LNCAP (cell line): ENCODE results near the gene C1QTNF5.

Experiments
- TF ChIP-seq, protein P1 (sequence below): fragments of 450-650 bp; IDR thresholded peaks from 2 replicates; pipeline ENCODE4 v1.5.1; 2017; ENCODE audit warnings: mild to moderate bottlenecking

C1QTNF5 gene

DNA sequence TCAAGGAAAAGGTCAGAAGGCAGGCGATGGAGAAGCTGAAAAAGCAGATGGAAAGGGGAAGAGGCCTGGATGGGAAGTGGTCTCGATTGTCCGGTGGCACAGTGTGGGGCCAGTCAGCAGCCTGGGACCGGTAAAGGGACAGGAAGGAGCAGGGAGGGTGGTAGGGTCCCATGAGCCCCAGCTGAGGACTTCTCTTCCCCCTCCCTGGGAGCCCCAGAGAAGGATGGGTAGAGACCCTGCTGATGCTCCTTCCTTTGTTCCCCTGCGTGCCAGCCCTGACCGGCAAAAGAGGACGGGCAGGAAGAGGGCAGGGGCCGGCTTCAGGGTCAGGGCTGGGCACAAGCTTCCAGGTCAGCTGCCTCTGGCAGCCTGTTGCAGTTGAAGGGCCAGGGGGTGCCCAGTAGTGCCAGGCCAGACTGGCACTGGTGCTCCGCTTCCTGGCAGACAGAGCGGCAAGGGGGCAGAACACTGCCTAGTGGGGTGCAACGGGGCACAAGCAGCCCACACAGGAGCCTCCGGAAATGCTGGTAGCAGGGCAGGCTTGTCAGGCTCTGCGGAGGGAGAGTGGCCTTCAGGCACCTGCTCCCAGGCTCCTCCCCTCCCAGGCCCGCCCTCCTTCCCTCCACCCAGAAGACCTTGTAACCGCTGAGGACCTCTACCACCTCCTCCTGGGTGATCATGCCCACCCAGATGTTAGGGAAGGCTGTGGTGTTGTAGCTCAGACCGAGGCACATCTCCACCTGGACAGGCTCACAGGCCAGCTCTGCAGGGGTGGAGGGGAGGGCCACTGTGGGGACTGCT is 739 bp upstream of the C1QTNF5 start:
- TF ChIP-seq, protein P1, sequence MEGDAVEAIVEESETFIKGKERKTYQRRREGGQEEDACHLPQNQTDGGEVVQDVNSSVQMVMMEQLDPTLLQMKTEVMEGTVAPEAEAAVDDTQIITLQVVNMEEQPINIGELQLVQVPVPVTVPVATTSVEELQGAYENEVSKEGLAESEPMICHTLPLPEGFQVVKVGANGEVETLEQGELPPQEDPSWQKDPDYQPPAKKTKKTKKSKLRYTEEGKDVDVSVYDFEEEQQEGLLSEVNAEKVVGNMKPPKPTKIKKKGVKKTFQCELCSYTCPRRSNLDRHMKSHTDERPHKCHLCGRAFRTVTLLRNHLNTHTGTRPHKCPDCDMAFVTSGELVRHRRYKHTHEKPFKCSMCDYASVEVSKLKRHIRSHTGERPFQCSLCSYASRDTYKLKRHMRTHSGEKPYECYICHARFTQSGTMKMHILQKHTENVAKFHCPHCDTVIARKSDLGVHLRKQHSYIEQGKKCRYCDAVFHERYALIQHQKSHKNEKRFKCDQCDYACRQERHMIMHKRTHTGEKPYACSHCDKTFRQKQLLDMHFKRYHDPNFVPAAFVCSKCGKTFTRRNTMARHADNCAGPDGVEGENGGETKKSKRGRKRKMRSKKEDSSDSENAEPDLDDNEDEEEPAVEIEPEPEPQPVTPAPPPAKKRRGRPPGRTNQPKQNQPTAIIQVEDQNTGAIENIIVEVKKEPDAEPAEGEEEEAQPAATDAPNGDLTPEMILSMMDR = no peak

DNA sequence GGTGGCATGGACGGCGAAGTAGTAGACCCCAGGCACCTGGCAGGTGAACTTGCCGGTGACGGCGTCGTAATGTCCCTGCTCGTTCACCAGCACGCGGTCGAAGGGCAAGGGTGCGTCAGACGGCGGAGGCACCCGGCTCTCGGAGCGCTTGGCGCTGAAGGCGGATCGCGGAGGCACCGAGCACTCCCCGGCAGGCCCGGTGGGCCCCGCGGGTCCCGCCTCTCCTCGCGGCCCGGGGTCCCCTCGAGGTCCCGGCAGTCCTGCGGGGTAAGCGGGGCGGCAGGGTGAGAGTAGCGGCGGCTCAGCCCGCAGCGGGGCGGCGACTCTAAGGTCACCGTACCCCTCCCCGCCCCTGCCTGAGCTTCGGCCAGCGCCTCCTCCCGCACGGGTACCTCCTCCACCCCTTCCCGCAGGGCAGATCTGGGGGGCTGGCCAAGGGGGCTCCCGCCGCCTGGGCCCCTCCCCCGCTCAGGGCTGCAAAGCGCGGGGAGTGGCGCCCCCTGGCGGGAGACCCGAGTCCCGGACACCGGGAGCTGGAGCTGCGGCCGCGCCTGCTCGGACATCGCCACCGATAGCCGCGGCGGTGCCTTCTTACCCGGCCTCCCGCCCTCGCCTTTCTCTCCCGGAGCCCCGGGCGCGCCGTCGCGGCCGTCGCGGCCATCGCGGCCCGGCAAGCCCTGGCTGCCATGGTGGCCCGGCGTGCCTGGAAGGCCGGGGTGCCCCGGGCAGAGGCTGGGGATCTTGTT is 921 bp downstream of the C1QTNF5 start:
- TF ChIP-seq, protein P1 = peak; percentile 92

DNA sequence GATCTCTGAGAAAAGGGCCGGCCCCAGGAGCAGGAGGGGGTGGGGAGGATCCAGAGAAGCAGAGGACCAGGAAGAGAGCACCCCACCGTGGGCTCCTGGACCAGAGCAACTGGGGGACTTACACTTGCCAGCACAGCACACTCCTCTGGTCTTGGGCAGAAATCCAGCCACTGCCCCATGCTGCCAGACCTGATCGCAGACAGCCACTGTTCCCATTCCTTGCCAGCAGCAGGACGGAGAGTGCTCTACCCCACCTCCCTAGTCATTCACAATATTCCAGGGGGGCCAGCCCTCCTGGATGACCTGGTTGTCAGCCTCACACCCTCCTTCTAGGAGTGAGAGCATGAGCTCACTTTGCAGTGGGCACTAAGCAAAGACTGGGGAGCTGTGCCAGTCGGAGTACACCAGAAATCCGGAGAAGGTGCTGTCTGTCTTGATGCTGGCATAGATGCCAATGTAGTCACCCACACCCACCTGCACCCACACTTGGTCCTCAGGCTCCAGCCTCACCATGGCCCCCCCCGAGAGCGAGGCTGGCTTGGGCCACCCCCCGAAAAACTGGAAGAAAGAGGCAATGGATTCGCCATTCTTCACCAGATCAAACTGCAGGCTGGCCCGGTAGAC is 1.6 kb downstream of the C1QTNF5 start:
- TF ChIP-seq, protein P1 = no peak

DNA sequence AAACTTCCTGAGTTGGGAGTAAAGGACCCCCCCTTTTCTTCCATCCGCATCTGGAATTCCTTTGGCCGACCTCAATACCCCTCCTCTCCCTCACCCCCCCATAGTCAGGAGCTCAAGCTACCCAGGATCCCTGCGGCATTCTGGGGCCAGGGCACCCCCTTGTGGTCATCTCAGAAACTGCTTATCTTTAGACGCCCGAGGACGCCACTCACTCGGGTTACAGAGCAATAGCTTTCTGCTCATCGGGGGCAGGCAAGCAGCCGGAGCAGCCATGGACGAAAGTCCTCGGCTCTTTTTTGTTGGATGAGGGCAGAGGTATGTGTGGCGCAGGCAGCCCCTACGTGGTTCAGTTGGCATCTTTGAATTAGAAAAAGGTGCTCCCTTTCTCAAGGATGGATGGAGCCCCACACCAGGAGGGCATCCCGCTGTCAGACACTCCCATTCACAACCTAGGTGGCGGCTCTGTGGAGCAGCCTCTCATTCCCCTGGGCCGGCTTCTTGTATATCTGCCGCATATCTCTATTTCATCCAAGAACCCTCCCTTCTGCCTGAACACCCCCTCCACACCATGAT is 2.3 kb downstream of the C1QTNF5 start:
- TF ChIP-seq, protein P1 = peak; percentile 86

DNA sequence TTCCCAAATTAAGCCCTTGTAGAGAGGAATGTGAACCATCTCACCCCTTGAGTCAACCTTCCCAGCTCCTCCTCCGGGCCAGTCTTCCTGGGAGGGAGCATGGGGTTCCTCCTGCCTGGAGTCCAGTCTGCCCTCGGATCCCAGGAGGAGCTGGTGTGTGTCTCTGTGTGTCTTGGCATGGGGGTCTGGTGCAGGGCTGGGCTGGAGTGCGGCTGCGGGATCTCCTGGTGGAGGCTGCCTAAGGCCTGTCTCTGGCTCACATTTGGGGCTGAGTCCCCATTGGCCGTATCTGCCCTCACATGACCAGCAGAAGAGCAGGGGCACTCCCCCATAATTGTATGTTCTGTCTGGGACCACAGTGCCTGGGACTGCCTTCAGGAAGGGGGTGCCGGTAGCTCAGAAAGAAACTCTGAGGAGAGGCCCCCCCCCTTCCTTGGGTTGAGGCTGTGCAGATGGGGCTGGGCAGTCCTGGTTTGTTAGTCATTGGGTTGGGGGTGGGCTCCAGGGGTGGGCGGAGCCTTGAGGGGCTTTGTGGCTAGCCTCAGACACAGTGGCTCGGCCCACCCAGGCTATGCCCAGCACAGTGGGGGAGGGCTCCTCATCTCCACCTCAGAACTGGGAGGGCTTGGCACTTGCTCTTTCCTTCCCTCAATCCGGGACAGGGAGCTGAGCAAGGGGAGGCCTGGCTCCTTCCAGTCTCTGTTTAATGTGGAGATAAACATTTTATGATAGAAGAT is 2.9 kb downstream of the C1QTNF5 start:
- TF ChIP-seq, protein P1 = no peak

DNA sequence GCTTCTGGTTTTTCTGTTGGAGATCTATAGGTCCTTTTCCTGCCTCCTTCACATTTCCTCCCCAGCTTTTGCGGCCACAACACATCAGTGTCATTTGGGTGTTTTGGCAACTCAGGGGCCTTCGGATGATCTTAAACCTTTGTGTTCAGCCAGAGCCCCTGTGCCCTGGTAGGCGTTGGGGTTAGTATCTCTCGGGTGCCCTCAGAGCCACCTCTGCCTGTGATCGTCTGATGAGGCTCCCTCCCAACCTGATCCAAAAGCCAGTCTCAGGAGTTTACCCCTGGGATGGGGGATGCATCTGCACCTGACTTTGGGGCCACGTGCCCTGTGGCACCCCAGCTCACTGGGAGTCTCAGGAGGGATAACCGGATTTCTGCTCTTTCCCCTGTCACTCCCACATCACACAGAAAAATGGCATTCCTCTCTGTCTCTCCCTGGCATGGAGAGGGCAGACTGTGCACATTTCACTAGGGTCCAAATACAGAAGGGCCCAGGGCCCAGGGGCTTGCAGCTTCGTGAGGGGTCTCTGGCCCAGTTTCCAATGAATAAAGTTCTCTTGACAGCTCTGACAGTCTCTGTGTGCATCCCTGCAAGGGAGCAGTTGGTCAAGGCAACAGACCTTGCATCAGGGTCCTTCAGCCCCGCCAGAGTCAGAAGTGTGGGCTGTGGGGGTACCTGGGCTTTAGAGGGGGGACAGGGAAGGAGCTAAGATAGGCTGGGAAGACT is 3.8 kb downstream of the C1QTNF5 start:
- TF ChIP-seq, protein P1 = no peak
